Hepatocyte (in vitro differentiated cells): ENCODE data around the gene ZNF652.

Experiments
- EZH2 ChIP-seq: fragments of 200-600 bp; sonication (generic); IDR thresholded peaks from 2 replicates; pipeline ENCODE4 v1.6.1; 2016; ENCODE audit warnings: antibody characterized with exemption, mild to moderate bottlenecking, borderline replicate concordance
- EZH2phosphoT487 ChIP-seq: fragments of 200-600 bp; sonication (generic); IDR thresholded peaks from one replicate; pipeline ENCODE4 v1.6.1; 2018; ENCODE audit warnings: antibody characterized with exemption, mild to moderate bottlenecking, low read depth, moderate library complexity; ENCODE audit not compliant: unreplicated experiment, severe bottlenecking
- TF ChIP-seq, protein P1 (sequence below): fragments of 200-600 bp; sonication (generic); IDR thresholded peaks from 2 replicates; pipeline ENCODE4 v1.5.1; 2016; ENCODE audit warnings: antibody characterized with exemption, mild to moderate bottlenecking; ENCODE audit not compliant: poor library complexity

- TF ChIP-seq, protein P1, sequence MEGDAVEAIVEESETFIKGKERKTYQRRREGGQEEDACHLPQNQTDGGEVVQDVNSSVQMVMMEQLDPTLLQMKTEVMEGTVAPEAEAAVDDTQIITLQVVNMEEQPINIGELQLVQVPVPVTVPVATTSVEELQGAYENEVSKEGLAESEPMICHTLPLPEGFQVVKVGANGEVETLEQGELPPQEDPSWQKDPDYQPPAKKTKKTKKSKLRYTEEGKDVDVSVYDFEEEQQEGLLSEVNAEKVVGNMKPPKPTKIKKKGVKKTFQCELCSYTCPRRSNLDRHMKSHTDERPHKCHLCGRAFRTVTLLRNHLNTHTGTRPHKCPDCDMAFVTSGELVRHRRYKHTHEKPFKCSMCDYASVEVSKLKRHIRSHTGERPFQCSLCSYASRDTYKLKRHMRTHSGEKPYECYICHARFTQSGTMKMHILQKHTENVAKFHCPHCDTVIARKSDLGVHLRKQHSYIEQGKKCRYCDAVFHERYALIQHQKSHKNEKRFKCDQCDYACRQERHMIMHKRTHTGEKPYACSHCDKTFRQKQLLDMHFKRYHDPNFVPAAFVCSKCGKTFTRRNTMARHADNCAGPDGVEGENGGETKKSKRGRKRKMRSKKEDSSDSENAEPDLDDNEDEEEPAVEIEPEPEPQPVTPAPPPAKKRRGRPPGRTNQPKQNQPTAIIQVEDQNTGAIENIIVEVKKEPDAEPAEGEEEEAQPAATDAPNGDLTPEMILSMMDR, result no peak
- TF ChIP-seq EZH2, result no peak
- TF ChIP-seq EZH2phosphoT487, result no peak
Measured at GRCh38 chr17:49343273-49343672, 18.8 kb downstream of the ZNF652 start.
